Mesenchymal stem cell (in vitro differentiated cells and primary cell): ENCODE results near the gene CASP12.

Source experiments
- DNase-seq: peaks from one replicate; pipeline ENCODE4 v3.0.0-alpha.2; 2013
- H2AFZ ChIP-seq: one replicate; pipeline ENCODE4 v1.6.1; 2013; ENCODE audit warnings: low read depth, mild to moderate bottlenecking, control low read depth, inconsistent platforms, low read length, moderate library complexity
- H2AK5ac ChIP-seq: 2 replicates; pipeline ENCODE4 v1.6.1; 2013; ENCODE audit warnings: low read length, moderate library complexity, mild to moderate bottlenecking, inconsistent platforms; ENCODE audit not compliant: severe bottlenecking
- H2BK120ac ChIP-seq: one replicate; pipeline ENCODE4 v1.6.1; 2013; ENCODE audit warnings: low read depth, mild to moderate bottlenecking, inconsistent platforms, low read length, moderate library complexity
- H2BK12ac ChIP-seq, 2 experiments: one replicate each; pipeline ENCODE4 v1.6.1; 2013; ENCODE audit warnings: inconsistent platforms in 2 of 2, low read length in 2 of 2, mild to moderate bottlenecking in 2 of 2, moderate library complexity in 2 of 2, control low read depth in 1 of 2
- H2BK15ac ChIP-seq: one replicate; pipeline ENCODE4 v1.6.1; 2013; ENCODE audit warnings: mild to moderate bottlenecking, low read depth, inconsistent platforms; ENCODE audit not compliant: poor library complexity, severe bottlenecking
- H2BK5ac ChIP-seq: 2 replicates; pipeline ENCODE4 v1.6.1; 2013; ENCODE audit warnings: low read depth, mild to moderate bottlenecking, low read length, control low read depth, inconsistent platforms; ENCODE audit not compliant: poor library complexity, severe bottlenecking
- H3K14ac ChIP-seq, 2 experiments: one replicate each; pipeline ENCODE4 v1.6.1; 2013; ENCODE audit warnings: inconsistent platforms in 2 of 2, low read length in 2 of 2, control low read depth in 1 of 2, mild to moderate bottlenecking in 1 of 2, moderate library complexity in 1 of 2
- H3K18ac ChIP-seq, 2 experiments: one replicate each; pipeline ENCODE4 v1.6.1; 2013; ENCODE audit warnings: inconsistent platforms in 2 of 2, low read length in 2 of 2, control low read depth in 1 of 2, low read depth in 1 of 2, mild to moderate bottlenecking in 1 of 2
- H3K23ac ChIP-seq, 2 experiments: one replicate each; pipeline ENCODE4 v1.6.1; 2013; ENCODE audit warnings: inconsistent platforms in 2 of 2, low read length in 2 of 2, mild to moderate bottlenecking in 2 of 2, moderate library complexity in 2 of 2, control low read depth in 1 of 2
- H3K27ac ChIP-seq: 2 replicates; pipeline ENCODE4 v1.5.1; 2013; ENCODE audit warnings: mild to moderate bottlenecking, moderate library complexity, low read length, control low read depth, inconsistent platforms; ENCODE audit not compliant: poor library complexity, severe bottlenecking
- H3K27me3 ChIP-seq, 2 experiments: 2 replicates each; pipeline versions ENCODE4 v1.6.1 to v1.7.0; 2013; ENCODE audit warnings: low read length in 2 of 2, mild to moderate bottlenecking in 2 of 2, moderate library complexity in 2 of 2, control low read depth in 1 of 2, inconsistent platforms in 1 of 2; ENCODE audit not compliant: control insufficient read depth in 1 of 2, insufficient read depth in 1 of 2
- H3K36me3 ChIP-seq, 2 experiments: 2 replicates each; pipeline versions ENCODE4 v1.6.1 to v1.7.0; 2013; ENCODE audit warnings: low read length in 2 of 2, control low read depth in 1 of 2, inconsistent platforms in 1 of 2, low read depth in 1 of 2, mild to moderate bottlenecking in 1 of 2; ENCODE audit not compliant: insufficient read depth in 2 of 2, control insufficient read depth in 1 of 2
- H3K4ac ChIP-seq, 2 experiments: one replicate each; pipeline ENCODE4 v1.6.1; 2013; ENCODE audit warnings: inconsistent platforms in 2 of 2, low read length in 2 of 2, mild to moderate bottlenecking in 2 of 2, moderate library complexity in 2 of 2, control low read depth in 1 of 2, low read depth in 1 of 2
- H3K4me1 ChIP-seq: 2 replicates; pipeline ENCODE4 v1.6.1; 2013; ENCODE audit warnings: low read depth, low read length, control low read depth; ENCODE audit not compliant: control insufficient read depth, insufficient read depth
- H3K4me2 ChIP-seq: 2 replicates; pipeline ENCODE4 v1.6.1; 2013; ENCODE audit warnings: low read length, mild to moderate bottlenecking, inconsistent platforms; ENCODE audit not compliant: poor library complexity, severe bottlenecking
- H3K4me3 ChIP-seq, 2 experiments: 2 replicates each; pipeline versions ENCODE4 v1.5.1 to v1.7.0; 2013; ENCODE audit warnings: low read length in 2 of 2, mild to moderate bottlenecking in 2 of 2, control low read depth in 1 of 2, low read depth in 1 of 2; ENCODE audit not compliant: insufficient read depth in 1 of 2
- H3K79me1 ChIP-seq: replicated peaks from 2 replicates; pipeline ENCODE4 v1.6.1; 2013; ENCODE audit warnings: mild to moderate bottlenecking, control low read depth, low read length, inconsistent platforms; ENCODE audit not compliant: poor library complexity, severe bottlenecking
- H3K9ac ChIP-seq: 2 replicates; pipeline ENCODE4 v1.7.0; 2013; ENCODE audit warnings: mild to moderate bottlenecking, low read length, moderate library complexity
- H3K9me3 ChIP-seq: 2 replicates; pipeline ENCODE4 v1.7.0; 2013; ENCODE audit warnings: mild to moderate bottlenecking, low read length; ENCODE audit not compliant: control insufficient read depth
- H4K8ac ChIP-seq: one replicate; pipeline ENCODE4 v1.6.1; 2013; ENCODE audit warnings: inconsistent platforms, mild to moderate bottlenecking, low read length, moderate library complexity
- H4K91ac ChIP-seq: one replicate; pipeline ENCODE4 v1.6.1; 2013; ENCODE audit warnings: mild to moderate bottlenecking, low read length, inconsistent platforms
- WGBS: methylation state at CpG from one replicate; pipeline ENCODE4 v1.1.7; 2013; ENCODE audit warnings: mixed read lengths; 5-methylcytosine and 5-hydroxymethylcytosine counted together

CASP12 gene

GRCh38 chr11:104856607-104857006 is 41.7 kb downstream of the CASP12 start:
- no peak for DNase-seq
- Histone ChIP-seq H3K9me3 (no peaks in the 10 kb centered on the region), H3K4me3 (no peak overlapping the region), H2AK5ac (no peak overlapping the region), H2BK15ac (no peak overlapping the region), H2BK120ac (no peak overlapping the region), H2BK12ac (no peak overlapping the region), H3K4ac (no peak overlapping the region), H2BK5ac (no peak overlapping the region), H3K27ac (no peak overlapping the region), H4K8ac (no peak overlapping the region), H2AFZ (no peak overlapping the region), H3K9ac (no peak overlapping the region), H3K36me3 (no peaks in the 10 kb centered on the region), H3K4me2 (no peak overlapping the region), H3K79me1 (no peaks in the 10 kb centered on the region), H3K27me3 (no peaks in the 10 kb centered on the region), H3K4me1 (no peaks in the 10 kb centered on the region), H4K91ac (no peak overlapping the region), H3K23ac (no peak overlapping the region), H3K14ac (no peak overlapping the region), H3K18ac (no peak overlapping the region)

GRCh38 chr11:104855965-104856364 is 42.3 kb downstream of the CASP12 start:
- Histone ChIP-seq H2BK5ac (no peak overlapping the region), H3K23ac (no peak overlapping the region), H3K18ac (no peak overlapping the region), H3K4me2 (no peak overlapping the region), H3K79me1 (no peaks in the 10 kb centered on the region), H3K4me1 (no peaks in the 10 kb centered on the region), H3K14ac (no peak overlapping the region), H4K91ac (no peak overlapping the region), H3K27me3 (no peaks in the 10 kb centered on the region), H3K4me3 (no peak overlapping the region), H2AK5ac (no peak overlapping the region), H3K27ac (no peak overlapping the region), H2BK15ac (no peak overlapping the region), H3K9me3 (no peaks in the 10 kb centered on the region), H2BK120ac (no peak overlapping the region), H4K8ac (no peak overlapping the region), H3K36me3 (no peaks in the 10 kb centered on the region), H2AFZ (no peak overlapping the region), H3K4ac (no peak overlapping the region), H2BK12ac (no peak overlapping the region), H3K9ac (no peak overlapping the region)
- 100% methylated on average over 1 of the region's 2 CpGs for WGBS
- no peak for DNase-seq

- no peak overlapping the region for H3K4me3 ChIP-seq
- no peak overlapping the region for H3K4me2 ChIP-seq
- H2BK15ac ChIP-seq, result no peak overlapping the region
- no peak overlapping the region for H2BK120ac ChIP-seq
- H3K4me1 ChIP-seq, result no peaks in the 10 kb centered on the region
- 89% methylated on average over 2 of the region's 3 CpGs for whole genome bisulfite sequencing
- H4K8ac ChIP-seq, result no peak overlapping the region
- no peak overlapping the region for H2AK5ac ChIP-seq
- H3K9me3 ChIP-seq, result no peaks in the 10 kb centered on the region
- no peaks in the 10 kb centered on the region for H3K79me1 ChIP-seq
- no peak overlapping the region for H3K18ac ChIP-seq
- H4K91ac ChIP-seq, result no peak overlapping the region
- no peak overlapping the region for H2BK5ac ChIP-seq
- no peak for DNase-seq
- no peak overlapping the region for H3K27ac ChIP-seq
- H3K14ac ChIP-seq, result no peak overlapping the region
- no peak overlapping the region for H3K4ac ChIP-seq
- H2AFZ ChIP-seq, result no peak overlapping the region
- H2BK12ac ChIP-seq, result no peak overlapping the region
- no peak overlapping the region for H3K23ac ChIP-seq
- no peak overlapping the region for H3K9ac ChIP-seq
- no peaks in the 10 kb centered on the region for H3K27me3 ChIP-seq
- H3K36me3 ChIP-seq, result no peaks in the 10 kb centered on the region
Measured at GRCh38 chr11:104853276-104853675, 45.0 kb downstream of the CASP12 start.

DNA sequence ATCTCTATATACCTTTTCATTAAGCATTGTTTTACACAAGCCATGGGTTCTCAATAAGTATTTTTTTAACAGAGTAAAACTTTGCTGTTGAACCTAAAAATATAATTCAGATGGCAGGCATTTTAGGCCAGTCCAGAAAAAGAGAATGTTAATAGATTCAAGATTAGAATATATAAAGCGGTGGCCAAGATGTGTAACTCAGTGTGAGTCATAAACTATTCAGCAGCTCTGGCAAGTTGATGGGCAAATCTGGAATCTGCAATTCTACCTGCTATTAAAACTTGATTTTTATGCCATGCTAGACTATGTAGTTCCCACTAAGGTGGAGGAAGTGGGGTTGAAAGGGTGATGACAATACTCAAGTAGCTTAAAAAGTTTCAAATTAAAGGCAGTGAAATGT is 45.4 kb downstream of the CASP12 start:
- Histone ChIP-seq H3K4me3 (no peak overlapping the region), H3K9ac (no peak overlapping the region), H2AK5ac (no peak overlapping the region), H3K79me1 (no peaks in the 10 kb centered on the region), H3K27me3 (no peaks in the 10 kb centered on the region), H3K9me3 (no peaks in the 10 kb centered on the region), H3K18ac (no peak overlapping the region), H2BK120ac (no peak overlapping the region), H2BK12ac (no peak overlapping the region), H3K36me3 (no peaks in the 10 kb centered on the region), H3K27ac (no peak overlapping the region), H4K8ac (no peak overlapping the region), H2AFZ (no peak overlapping the region), H2BK5ac (no peak overlapping the region), H3K4me1 (no peaks in the 10 kb centered on the region), H4K91ac (no peak overlapping the region), H3K4me2 (no peak overlapping the region), H3K23ac (no peak overlapping the region), H3K14ac (no peak overlapping the region), H3K4ac (no peak overlapping the region), H2BK15ac (no peak overlapping the region)
- no peak for DNase-seq
- 100% methylated on average over 1 of the region's 1 CpG for WGBS
